ENCODE data around the gene VPS35L. TPM values are rescaled to one million over a fixed set of nuclear protein-coding genes. Genes with fewer than 3 reads are reported as not detected.
A peak's percentile ranks its signal among the peaks of the same experiment; 100 is the strongest.

VPS35L gene
- total RNA-seq, 1 donor from 2014 or later = 60.0 TPM

DNA sequence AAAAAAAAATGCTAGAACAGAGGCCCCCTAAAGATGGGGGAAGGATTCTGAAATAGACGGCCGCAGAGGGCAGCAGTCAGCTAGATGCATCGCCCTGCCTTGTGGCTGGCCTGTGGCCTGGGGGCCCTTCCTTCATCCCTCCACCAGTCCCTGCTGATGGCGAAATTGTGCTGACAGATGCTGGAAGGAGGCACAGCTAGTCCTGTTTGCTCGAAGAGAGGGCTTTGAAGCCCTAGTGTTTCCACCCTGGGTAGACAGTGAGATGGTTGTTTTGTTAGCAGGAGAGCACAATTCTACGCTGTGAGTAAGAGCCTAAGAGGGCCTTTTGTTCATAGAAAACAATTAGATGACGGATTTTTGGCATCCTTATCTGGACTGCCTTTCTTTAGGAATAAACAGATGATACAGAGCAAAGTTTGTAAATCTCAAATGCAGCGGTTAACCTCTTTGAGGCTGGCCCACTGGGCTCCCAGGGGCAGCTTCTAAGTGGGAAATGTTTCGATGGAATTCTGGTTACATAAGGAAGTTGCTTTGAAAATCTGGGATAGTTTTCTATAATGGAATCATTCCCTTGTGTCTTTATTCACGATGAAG, 23.0 kb downstream of the VPS35L start:
- peaks cover 4% of the 10 kb centered on the region for H3K4me1 Mint-ChIP-seq (ENCODE audit: unreplicated experiment)
- no peaks in the 10 kb centered on the region for H3K9me3 Mint-ChIP-seq (ENCODE audit: unreplicated experiment)
- TF ChIP-seq, protein P1, sequence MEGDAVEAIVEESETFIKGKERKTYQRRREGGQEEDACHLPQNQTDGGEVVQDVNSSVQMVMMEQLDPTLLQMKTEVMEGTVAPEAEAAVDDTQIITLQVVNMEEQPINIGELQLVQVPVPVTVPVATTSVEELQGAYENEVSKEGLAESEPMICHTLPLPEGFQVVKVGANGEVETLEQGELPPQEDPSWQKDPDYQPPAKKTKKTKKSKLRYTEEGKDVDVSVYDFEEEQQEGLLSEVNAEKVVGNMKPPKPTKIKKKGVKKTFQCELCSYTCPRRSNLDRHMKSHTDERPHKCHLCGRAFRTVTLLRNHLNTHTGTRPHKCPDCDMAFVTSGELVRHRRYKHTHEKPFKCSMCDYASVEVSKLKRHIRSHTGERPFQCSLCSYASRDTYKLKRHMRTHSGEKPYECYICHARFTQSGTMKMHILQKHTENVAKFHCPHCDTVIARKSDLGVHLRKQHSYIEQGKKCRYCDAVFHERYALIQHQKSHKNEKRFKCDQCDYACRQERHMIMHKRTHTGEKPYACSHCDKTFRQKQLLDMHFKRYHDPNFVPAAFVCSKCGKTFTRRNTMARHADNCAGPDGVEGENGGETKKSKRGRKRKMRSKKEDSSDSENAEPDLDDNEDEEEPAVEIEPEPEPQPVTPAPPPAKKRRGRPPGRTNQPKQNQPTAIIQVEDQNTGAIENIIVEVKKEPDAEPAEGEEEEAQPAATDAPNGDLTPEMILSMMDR (IDR thresholded peaks at IDR 0.05; ENCODE audit: unreplicated experiment) = no peak
- peak overlapping the region; percentile 82 for H3K4me3 Mint-ChIP-seq (ENCODE audit: unreplicated experiment)
- peaks cover 51% of the 10 kb centered on the region for H3K36me3 Mint-ChIP-seq (ENCODE audit: low read depth, unreplicated experiment)
- H3K27me3 Mint-ChIP-seq (ENCODE audit: unreplicated experiment) = no peaks in the 10 kb centered on the region
- DNase-seq (ENCODE audit: low spot score) = no peak
- no peak overlapping the region for H3K27ac Mint-ChIP-seq (ENCODE audit: unreplicated experiment)

- no peak overlapping the region for H3K27ac Mint-ChIP-seq (ENCODE audit: unreplicated experiment)
- no peak for DNase-seq (ENCODE audit: low spot score)
- no peak overlapping the region for H3K4me3 Mint-ChIP-seq (ENCODE audit: unreplicated experiment)
- TF ChIP-seq, protein P1 (IDR thresholded peaks at IDR 0.05; ENCODE audit: unreplicated experiment) = no peak
- no peaks in the 10 kb centered on the region for H3K27me3 Mint-ChIP-seq (ENCODE audit: unreplicated experiment)
- H3K36me3 Mint-ChIP-seq (ENCODE audit: low read depth, unreplicated experiment) = peaks cover 33% of the 10 kb centered on the region
- peaks cover 8% of the 10 kb centered on the region for H3K4me1 Mint-ChIP-seq (ENCODE audit: unreplicated experiment)
- H3K9me3 Mint-ChIP-seq (ENCODE audit: unreplicated experiment) = no peaks in the 10 kb centered on the region
These were observed 26.7 kb downstream of the VPS35L start for GRCh38 chr16:19582050-19582831.

- Mint-ChIP-seq H3K4me3 (ENCODE audit: unreplicated experiment) (no peak overlapping the region), H3K27me3 (ENCODE audit: unreplicated experiment) (no peaks in the 10 kb centered on the region), H3K9me3 (ENCODE audit: unreplicated experiment) (no peaks in the 10 kb centered on the region), H3K36me3 (ENCODE audit: low read depth, unreplicated experiment) (peaks cover 28% of the 10 kb centered on the region), H3K27ac (ENCODE audit: unreplicated experiment) (peak overlapping the region; percentile 65), H3K4me1 (ENCODE audit: unreplicated experiment) (peaks cover 12% of the 10 kb centered on the region)
- peak; percentile 20 for DNase-seq (ENCODE audit: low spot score)
- TF ChIP-seq, protein P1 (IDR thresholded peaks at IDR 0.05; ENCODE audit: unreplicated experiment) = peak; percentile 75
These were observed 28.3 kb downstream of the VPS35L start for GRCh38 chr16:19583665-19584300.

- TF ChIP-seq, protein P1 (IDR thresholded peaks at IDR 0.05; ENCODE audit: unreplicated experiment) = no peak
These were observed 33.2 kb downstream of the VPS35L start for GRCh38 chr16:19588661-19589060.

More at GRCh38 chr16:19588661-19589060, 33.2 kb downstream of the VPS35L start:
- no peak for DNase-seq (ENCODE audit: low spot score)
- H3K4me3 Mint-ChIP-seq (ENCODE audit: unreplicated experiment) = no peak overlapping the region
- H3K9me3 Mint-ChIP-seq (ENCODE audit: unreplicated experiment) = no peaks in the 10 kb centered on the region
- peaks cover under 1% of the 10 kb centered on the region for H3K27me3 Mint-ChIP-seq (ENCODE audit: unreplicated experiment)
- peaks cover 30% of the 10 kb centered on the region for H3K4me1 Mint-ChIP-seq (ENCODE audit: unreplicated experiment)
- peaks cover 4% of the 10 kb centered on the region for H3K36me3 Mint-ChIP-seq (ENCODE audit: low read depth, unreplicated experiment)
- peak overlapping the region; percentile 99 for H3K27ac Mint-ChIP-seq (ENCODE audit: unreplicated experiment)

Data from endothelial cell (in vitro differentiated cells).